Gastrocnemius medialis (tissue), 4 donors: Measurements from ENCODE around the gene ZNF716. TPM values are rescaled to one million over a fixed set of nuclear protein-coding genes. Genes with fewer than 3 reads are reported as not detected.

Experiments used
- ATAC-seq, 2 donors: fragments of 150-250 bp; one replicate each; pipeline ENCODE4 v1.9.1; 2016
- DNase-seq, 2 donors: peaks; one replicate each; pipeline ENCODE4 v3.0.0-alpha.2; 2019
- H3K27ac ChIP-seq, 4 donors: fragments of 200-600 bp; sonication (generic); 1 replicate in 1 of 4; 2 replicates in 3 of 4; pipeline ENCODE4 v1.5.1; 2016 to 2018; ENCODE audit warnings: mild to moderate bottlenecking in 2 of 4, moderate library complexity in 1 of 4
- H3K27me3 ChIP-seq, 3 donors: fragments of 200-600 bp; sonication (generic) in 2 of 3; 1 replicate in 1 of 3; 2 replicates in 2 of 3; pipeline versions ENCODE4 v1.5.1 to v1.6.0; 2016 to 2019; ENCODE audit warnings: mild to moderate bottlenecking in 1 of 3, moderate library complexity in 1 of 3
- H3K36me3 ChIP-seq, 2 donors: fragments of 200-600 bp; sonication (generic) in 1 of 2; one replicate each; pipeline ENCODE4 v1.5.1; 2017 to 2018
- H3K4me1 ChIP-seq, 2 donors: fragments of 200-600 bp; sonication (generic) in 1 of 2; one replicate each; pipeline ENCODE4 v1.5.1; 2016 to 2017; ENCODE audit warnings: mild to moderate bottlenecking in 2 of 2
- H3K4me3 ChIP-seq, 4 donors: fragments of 200-600 bp; sonication (generic) in 3 of 4; 1 replicate in 1 of 4; 2 replicates in 3 of 4; pipeline ENCODE4 v1.5.1; 2016 to 2019; ENCODE audit warnings: mild to moderate bottlenecking in 2 of 4
- H3K9me3 ChIP-seq, 3 donors: fragments of 200-600 bp; sonication (generic) in 2 of 3; 1 replicate in 1 of 3; 2 replicates in 2 of 3; pipeline ENCODE4 v1.5.1; 2016 to 2019
- POLR2A ChIP-seq, 2 donors: fragments of 450-650 bp; IDR thresholded peaks; one replicate each; pipeline ENCODE4 v1.6.1; 2017; ENCODE audit warnings: antibody characterized with exemption in 2 of 2, mild to moderate bottlenecking in 2 of 2, moderate library complexity in 2 of 2
- in situ Hi-C, 4 donors: fragments of 200-750 bp; cut with MboI; loops; one replicate each; pipeline versions ENCODE4 v1.15.0 to v1.8.0; 2017; ENCODE audit warnings: low sequenced_read_pairs in 4 of 4
- intact Hi-C: fragments of 100-400 bp; cut with DNase I; formaldehyde crosslinking; loops from one replicate; pipeline ENCODE4 v1.15.1; 2023; ENCODE audit warnings: low total_unique reads
- total RNA-seq, 4 donors: library from RNA; depleted of rRNA; stranded (reverse); fragments of >200 nt; gene quantifications; one replicate each; pipeline versions ENCODE4 v1.1.0 to v1.2.3, GENCODE V29; 2016
- TF ChIP-seq, protein P1 (sequence below), 5 experiments: fragments of 450-650 bp in 3 of 5; fragments of 200-600 bp in 2 of 5; sonication (generic) in 2 of 5; IDR thresholded peaks in 4 of 5; conservative IDR thresholded peaks in 1 of 5; 1 replicate in 4 of 5; 2 replicates in 1 of 5; pipeline ENCODE4 v1.5.1; 2016 to 2019; ENCODE audit warnings: antibody characterized with exemption in 5 of 5, mild to moderate bottlenecking in 3 of 5, moderate library complexity in 3 of 5

The ZNF716 gene
- total RNA-seq, 4 donors from 2014 or later = not detected

GRCh38 chr7:57413529-57414398 lies 36.2 kb upstream of the ZNF716 start:
- Histone ChIP-seq H3K36me3 (no peaks in the 10 kb centered on the region), H3K9me3 (no peaks in the 10 kb centered on the region), H3K4me1 (no peaks in the 10 kb centered on the region), H3K4me3 (no peak overlapping the region), H3K27me3 (no peaks in the 10 kb centered on the region), H3K27ac (no peak overlapping the region)
- DNase-seq (no peak), ATAC-seq (no peak)
- intact Hi-C loops = no loop called here
- TF ChIP-seq POLR2A (IDR thresholded peaks at IDR 0.05) = no peak
- TF ChIP-seq, protein P1, sequence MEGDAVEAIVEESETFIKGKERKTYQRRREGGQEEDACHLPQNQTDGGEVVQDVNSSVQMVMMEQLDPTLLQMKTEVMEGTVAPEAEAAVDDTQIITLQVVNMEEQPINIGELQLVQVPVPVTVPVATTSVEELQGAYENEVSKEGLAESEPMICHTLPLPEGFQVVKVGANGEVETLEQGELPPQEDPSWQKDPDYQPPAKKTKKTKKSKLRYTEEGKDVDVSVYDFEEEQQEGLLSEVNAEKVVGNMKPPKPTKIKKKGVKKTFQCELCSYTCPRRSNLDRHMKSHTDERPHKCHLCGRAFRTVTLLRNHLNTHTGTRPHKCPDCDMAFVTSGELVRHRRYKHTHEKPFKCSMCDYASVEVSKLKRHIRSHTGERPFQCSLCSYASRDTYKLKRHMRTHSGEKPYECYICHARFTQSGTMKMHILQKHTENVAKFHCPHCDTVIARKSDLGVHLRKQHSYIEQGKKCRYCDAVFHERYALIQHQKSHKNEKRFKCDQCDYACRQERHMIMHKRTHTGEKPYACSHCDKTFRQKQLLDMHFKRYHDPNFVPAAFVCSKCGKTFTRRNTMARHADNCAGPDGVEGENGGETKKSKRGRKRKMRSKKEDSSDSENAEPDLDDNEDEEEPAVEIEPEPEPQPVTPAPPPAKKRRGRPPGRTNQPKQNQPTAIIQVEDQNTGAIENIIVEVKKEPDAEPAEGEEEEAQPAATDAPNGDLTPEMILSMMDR (IDR thresholded peaks at IDR 0.05 in 4 of 5, conservative IDR thresholded peaks at IDR 0.05 in 1 of 5) = no peak
- in situ Hi-C loops = no loop called here

- in situ Hi-C loops (no loop called here), intact Hi-C loops (no loop called here)
- no peak overlapping the region for H3K27ac ChIP-seq
- no peak for ATAC-seq
- H3K4me1 ChIP-seq = no peaks in the 10 kb centered on the region
- no peak overlapping the region for H3K4me3 ChIP-seq
- TF ChIP-seq, protein P1 (IDR thresholded peaks at IDR 0.05 in 4 of 5, conservative IDR thresholded peaks at IDR 0.05 in 1 of 5) = no peak
- TF ChIP-seq POLR2A (IDR thresholded peaks at IDR 0.05) = no peak
- no peak for DNase-seq
- no peaks in the 10 kb centered on the region for H3K36me3 ChIP-seq
- no peaks in the 10 kb centered on the region for H3K9me3 ChIP-seq
- no peaks in the 10 kb centered on the region for H3K27me3 ChIP-seq
Measured at GRCh38 chr7:57414415-57414814, 35.6 kb upstream of the ZNF716 start.

GRCh38 chr7:57414852-57415251 lies 35.1 kb upstream of the ZNF716 start:
- Histone ChIP-seq H3K4me1 (no peaks in the 10 kb centered on the region), H3K36me3 (no peaks in the 10 kb centered on the region), H3K4me3 (no peak overlapping the region), H3K9me3 (no peaks in the 10 kb centered on the region), H3K27me3 (no peaks in the 10 kb centered on the region), H3K27ac (no peak overlapping the region)
- TF ChIP-seq, protein P1 (IDR thresholded peaks at IDR 0.05 in 4 of 5, conservative IDR thresholded peaks at IDR 0.05 in 1 of 5) = no peak
- TF ChIP-seq POLR2A (IDR thresholded peaks at IDR 0.05) = no peak
- in situ Hi-C loops (no loop called here), intact Hi-C loops (no loop called here)
- DNase-seq = no peak
- no peak for ATAC-seq

DNA sequence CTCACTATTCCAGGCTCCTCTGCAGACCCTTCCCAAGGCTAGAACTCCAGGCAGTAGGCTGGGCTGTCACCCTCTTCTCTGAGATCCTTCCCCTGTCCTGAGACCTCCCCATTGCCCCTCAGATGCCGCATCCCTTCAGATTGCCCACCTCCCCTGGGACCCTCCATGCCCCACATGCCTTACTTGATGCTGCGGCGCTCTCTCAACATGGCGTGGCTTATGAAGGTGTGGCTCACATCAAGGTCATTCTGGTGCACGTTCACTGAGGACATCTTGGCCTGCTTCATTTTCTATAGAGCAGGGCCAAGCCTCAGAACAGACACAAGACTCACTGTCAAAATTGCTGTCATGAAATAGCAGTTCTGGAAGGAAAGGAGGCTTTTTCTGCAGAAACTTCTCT lies 34.7 kb upstream of the ZNF716 start:
- Histone ChIP-seq H3K36me3 (no peaks in the 10 kb centered on the region), H3K9me3 (no peaks in the 10 kb centered on the region), H3K4me1 (no peaks in the 10 kb centered on the region), H3K4me3 (no peak overlapping the region), H3K27me3 (no peaks in the 10 kb centered on the region), H3K27ac (no peak overlapping the region)
- in situ Hi-C loops = no loop called here
- TF ChIP-seq POLR2A (IDR thresholded peaks at IDR 0.05) = no peak
- TF ChIP-seq, protein P1 (IDR thresholded peaks at IDR 0.05 in 4 of 5, conservative IDR thresholded peaks at IDR 0.05 in 1 of 5) = no peak
- DNase-seq = no peak
- intact Hi-C loops = no loop called here
- no peak for ATAC-seq
